NT2/D1 (cell line): ENCODE results near the gene BPIFA3.

Experiments used
- DNase-seq: peaks from one replicate; pipeline ENCODE4 v3.0.0-alpha.2; 2011; ENCODE audit warnings: low read depth, low spot score
- H3K27me3 ChIP-seq: 2 replicates; pipeline ENCODE4 v1.6.0; 2011; ENCODE audit warnings: mild to moderate bottlenecking; ENCODE audit not compliant: insufficient read length, insufficient read depth
- H3K36me3 ChIP-seq: 2 replicates; pipeline ENCODE4 v1.6.1; 2011; ENCODE audit warnings: mild to moderate bottlenecking, low read length, mixed read lengths; ENCODE audit not compliant: insufficient read depth, insufficient read length
- H3K4me1 ChIP-seq: 2 replicates; pipeline ENCODE4 v1.5.1; 2011; ENCODE audit not compliant: insufficient read depth, insufficient read length
- H3K4me3 ChIP-seq: 2 replicates; pipeline ENCODE4 v1.5.1; 2011; ENCODE audit warnings: low read depth; ENCODE audit not compliant: insufficient read length
- H3K9ac ChIP-seq: 2 replicates; pipeline ENCODE4 v1.6.0; 2011; ENCODE audit warnings: low read depth; ENCODE audit not compliant: insufficient read length
- H3K9me3 ChIP-seq: 2 replicates; pipeline ENCODE4 v1.5.1; 2011; ENCODE audit warnings: mild to moderate bottlenecking, low read length; ENCODE audit not compliant: insufficient read depth
- SUZ12 ChIP-seq: IDR thresholded peaks from 2 replicates; pipeline ENCODE4 v1.6.1; 2011; ENCODE audit not compliant: insufficient read length, insufficient read depth; ENCODE audit errors: extremely low read depth
- YY1 ChIP-seq: IDR thresholded peaks from 2 replicates; pipeline ENCODE4 v1.6.1; 2011; ENCODE audit not compliant: insufficient read length, insufficient read depth
- ZNF274 ChIP-seq: IDR thresholded peaks from 2 replicates; pipeline ENCODE4 v1.6.1; 2011; ENCODE audit warnings: mild to moderate bottlenecking, low read depth, low read length

Gene BPIFA3

GRCh38 chr20:33275215-33275614 lies 58.1 kb downstream of the BPIFA3 start:
- Histone ChIP-seq H3K4me3 (no peak overlapping the region), H3K27me3 (no peaks in the 10 kb centered on the region), H3K9ac (no peak overlapping the region), H3K9me3 (no peaks in the 10 kb centered on the region), H3K36me3 (no peaks in the 10 kb centered on the region), H3K4me1 (peaks cover 10% of the 10 kb centered on the region)
- TF ChIP-seq SUZ12: no peak
- TF ChIP-seq ZNF274: no peak
- TF ChIP-seq YY1: no peak
- DNase-seq: no peak

- TF ChIP-seq ZNF274: no peak
- TF ChIP-seq YY1: no peak
- no peak for TF ChIP-seq SUZ12
- Histone ChIP-seq H3K9ac (no peak overlapping the region), H3K36me3 (no peaks in the 10 kb centered on the region)
Observed at GRCh38 chr20:33275871-33276270, 58.7 kb downstream of the BPIFA3 start.

GRCh38 chr20:33276303-33277113 lies 59.4 kb downstream of the BPIFA3 start:
- Histone ChIP-seq H3K36me3 (no peaks in the 10 kb centered on the region), H3K4me3 (no peak overlapping the region), H3K27me3 (no peaks in the 10 kb centered on the region), H3K9me3 (no peaks in the 10 kb centered on the region), H3K4me1 (peaks cover 10% of the 10 kb centered on the region), H3K9ac (no peak overlapping the region)
- TF ChIP-seq YY1 (no peak), SUZ12 (no peak), ZNF274 (no peak)
- no peak for DNase-seq

More at GRCh38 chr20:33275871-33276270, 58.7 kb downstream of the BPIFA3 start:
- no peak for DNase-seq
- no peak overlapping the region for H3K4me3 ChIP-seq
- no peaks in the 10 kb centered on the region for H3K9me3 ChIP-seq
- H3K4me1 ChIP-seq: peaks cover 10% of the 10 kb centered on the region
- H3K27me3 ChIP-seq: no peaks in the 10 kb centered on the region
